Putamen (tissue), 1 donor: ENCODE results near the gene GPN3.
"Not testable (repeated sequence)": the region's sequence is repeated elsewhere in the genome, so short reads cannot be mapped to it uniquely, and the experiment has no call there.

Source experiments
- DNase-seq: peaks from one replicate; pipeline ENCODE4 v3.0.0-alpha.2; 2016; ENCODE audit warnings: low spot score

GPN3 gene

GRCh38 chr12:110444455-110444854, 23.6 kb downstream of the GPN3 start:
- DNase-seq, result no peak

GRCh38 chr12:110436231-110436630, 31.8 kb downstream of the GPN3 start:
- DNase-seq, result no peak

GRCh38 chr12:110431957-110432587, 36.0 kb downstream of the GPN3 start:
- no peak for DNase-seq

GRCh38 chr12:110429676-110430075, 38.4 kb downstream of the GPN3 start:
- not testable (repeated sequence) for DNase-seq

- DNase-seq, result no peak
Measured at GRCh38 chr12:110426406-110426805, 41.7 kb downstream of the GPN3 start.

GRCh38 chr12:110424237-110424636, 43.8 kb downstream of the GPN3 start:
- DNase-seq, result no peak

- DNase-seq, result no peak
Measured at GRCh38 chr12:110421701-110422100, 46.4 kb downstream of the GPN3 start.

GRCh38 chr12:110421159-110421661, 46.8 kb downstream of the GPN3 start:
- DNase-seq, result no peak

GRCh38 chr12:110420644-110421043, 47.4 kb downstream of the GPN3 start:
- DNase-seq, result not testable (repeated sequence)

GRCh38 chr12:110417113-110417512, 50.9 kb downstream of the GPN3 start:
- DNase-seq, result not testable (repeated sequence)

- DNase-seq, result not testable (repeated sequence)
Measured at GRCh38 chr12:110410086-110410485, 58.0 kb downstream of the GPN3 start.

- not testable (repeated sequence) for DNase-seq
Measured at GRCh38 chr12:110405126-110405662, 62.9 kb downstream of the GPN3 start.

- peak; percentile 74 for DNase-seq
Measured at GRCh38 chr12:110403976-110404682, 63.9 kb downstream of the GPN3 start.

- DNase-seq, result peak; percentile 91
Measured at GRCh38 chr12:110403146-110403975, 64.7 kb downstream of the GPN3 start, which contains the start of gene ANAPC7. TSS of gene ANAPC7 (minus strand) at chr12:110403708. CDS start at chr12:110403627, 81 bp downstream.
